SK-N-SH (cell line): ENCODE results near the gene BEX2. TPM values are rescaled to one million over a fixed set of nuclear protein-coding genes. Genes with fewer than 3 reads are reported as not detected.

ENCODE experiments used
- CTCF ChIA-PET: fragments of 300-600, 350-600 bp; formaldehyde crosslinking; extraction: SDS; loops from one replicate; lab custom pipeline; 2021; lab: Yijun Ruan, JAX
- POLR2A ChIA-PET: fragments of 350-600 bp; sonication (Branson Sonifier 250); formaldehyde crosslinking; extraction: SDS; loops from one replicate; lab custom pipeline; 2020; ENCODE audit warnings: antibody characterized with exemption, inconsistent platforms; lab: Yijun Ruan, JAX
- DNase-seq: peaks from one replicate; pipeline ENCODE4 v3.0.0; 2012
- H2AFZ ChIP-seq: fragments of 200-600 bp; sonication (generic); 2 replicates; pipeline ENCODE4 v1.8.1; 2016; ENCODE audit warnings: antibody characterized with exemption, mild to moderate bottlenecking, low read depth
- H3F3A ChIP-seq: fragments of 200-600 bp; sonication (generic); replicated peaks from 2 replicates; pipeline ENCODE3; 2016; ENCODE audit warnings: antibody characterized with exemption, mild to moderate bottlenecking; ENCODE audit not compliant: insufficient read depth
- H3K27ac ChIP-seq, 2 experiments: fragments of 200-500 bp in 1 of 2; fragments of 200-600 bp in 1 of 2; sonication (Bioruptor generic) in 1 of 2; sonication (generic), shearing (Covaris generic) in 1 of 2; 2 replicates each; pipeline versions ENCODE4 v1.5.1 to v1.6.1; 2014 to 2016; ENCODE audit warnings: low read depth in 2 of 2, inconsistent platforms in 1 of 2, low read length in 1 of 2, mild to moderate bottlenecking in 1 of 2, mixed read lengths in 1 of 2
- H3K27me3 ChIP-seq: fragments of 200-600 bp; sonication (generic), shearing (Covaris generic); 2 replicates; pipeline ENCODE4 v1.6.1; 2016; ENCODE audit warnings: mixed run types; ENCODE audit not compliant: insufficient read depth
- H3K36me3 ChIP-seq, 2 experiments: fragments of 200-500 bp in 1 of 2; fragments of 200-600 bp in 1 of 2; sonication (Bioruptor generic) in 1 of 2; sonication (generic) in 1 of 2; replicated peaks in 1 of 2; 2 replicates each; pipeline versions ENCODE3 to v1.5.1; 2014 to 2016; ENCODE audit warnings: low read length in 1 of 2, mild to moderate bottlenecking in 1 of 2; ENCODE audit not compliant: insufficient read depth in 2 of 2, control insufficient read depth in 1 of 2
- H3K4me1 ChIP-seq, 2 experiments: fragments of 200-500 bp in 1 of 2; fragments of 200-600 bp in 1 of 2; sonication (Bioruptor generic) in 1 of 2; sonication (generic), shearing (Covaris generic) in 1 of 2; 2 replicates each; pipeline versions ENCODE4 v1.5.1 to v1.6.1; 2014 to 2016; ENCODE audit warnings: low read depth in 1 of 2, low read length in 1 of 2, mixed run types in 1 of 2; ENCODE audit not compliant: insufficient read depth in 2 of 2, control insufficient read depth in 1 of 2
- H3K4me2 ChIP-seq: fragments of 200-600 bp; sonication (generic), shearing (Covaris generic); 2 replicates; pipeline ENCODE4 v1.6.1; 2017; ENCODE audit warnings: mixed run types
- H3K4me3 ChIP-seq, 2 experiments: fragments of 200-500 bp in 1 of 2; fragments of 200-600 bp in 1 of 2; sonication (Bioruptor generic) in 1 of 2; sonication (generic), shearing (Covaris generic) in 1 of 2; 2 replicates each; pipeline versions ENCODE4 v1.5.1 to v1.8.1; 2014 to 2016; ENCODE audit warnings: low read depth in 2 of 2, inconsistent platforms in 1 of 2, low read length in 1 of 2, mild to moderate bottlenecking in 1 of 2, mixed read lengths in 1 of 2, moderate library complexity in 1 of 2
- H3K79me2 ChIP-seq: fragments of 200-600 bp; sonication (generic); 2 replicates; pipeline ENCODE4 v1.8.1; 2017; ENCODE audit warnings: mild to moderate bottlenecking; ENCODE audit not compliant: insufficient read depth
- H3K9ac ChIP-seq: fragments of 200-600 bp; sonication (generic); 2 replicates; pipeline ENCODE4 v1.6.1; 2017; ENCODE audit warnings: mixed run types
- H3K9me2 ChIP-seq: fragments of 200-600 bp; sonication (generic); 2 replicates; pipeline ENCODE4 v1.6.1; 2017; ENCODE audit warnings: mixed run types
- H3K9me3 ChIP-seq: fragments of 200-600 bp; sonication (generic); 2 replicates; pipeline ENCODE4 v1.6.1; 2017; ENCODE audit warnings: mixed run types, mild to moderate bottlenecking, moderate library complexity
- H4K20me1 ChIP-seq: fragments of 200-600 bp; sonication (generic); 2 replicates; pipeline ENCODE4 v1.6.1; 2017; ENCODE audit warnings: mild to moderate bottlenecking, mixed run types; ENCODE audit not compliant: insufficient read depth
- ELF1 ChIP-seq: IDR thresholded peaks from 2 replicates; pipeline ENCODE4 v1.4.0; 2012
- EP300 ChIP-seq, 2 experiments: IDR thresholded peaks; 2 replicates each; pipeline versions ENCODE4 v1.4.0 to v1.6.1; 2012; ENCODE audit warnings: borderline replicate concordance in 1 of 2, low read depth in 1 of 2, low read length in 1 of 2
- EZH2phosphoT487 ChIP-seq: fragments of 200-600 bp; sonication (generic); IDR thresholded peaks from 2 replicates; pipeline ENCODE4 v1.6.1; 2017; ENCODE audit warnings: low read depth, mixed run types, mild to moderate bottlenecking, antibody characterized with exemption, moderate library complexity, borderline replicate concordance
- FOSL2 ChIP-seq: IDR thresholded peaks from 2 replicates; pipeline ENCODE4 v1.4.0; 2012; ENCODE audit warnings: low read depth, mild to moderate bottlenecking, moderate library complexity, borderline replicate concordance
- FOXJ3 ChIP-seq: sonication (generic); formaldehyde crosslinking; IDR thresholded peaks from 2 replicates; pipeline ENCODE4 v1.5.1; 2020; ENCODE audit warnings: mild to moderate bottlenecking, missing genetic modification reagents
- GABPA ChIP-seq: IDR thresholded peaks from 2 replicates; pipeline ENCODE4 v1.4.0; 2012; ENCODE audit warnings: low read depth, mild to moderate bottlenecking
- GATA2 ChIP-seq: sonication (generic); formaldehyde crosslinking; IDR thresholded peaks from 2 replicates; pipeline ENCODE4 v1.5.0; 2020; ENCODE audit warnings: mild to moderate bottlenecking, missing genetic modification reagents
- MAX ChIP-seq: IDR thresholded peaks from 2 replicates; pipeline ENCODE4 v1.4.0; 2012; ENCODE audit warnings: low read depth
- MEF2A ChIP-seq: IDR thresholded peaks from 2 replicates; pipeline ENCODE4 v1.4.0; 2012; ENCODE audit warnings: low read depth, borderline replicate concordance
- MXI1 ChIP-seq: IDR thresholded peaks from 2 replicates; pipeline ENCODE4 v1.6.1; 2012; ENCODE audit warnings: mild to moderate bottlenecking, low read depth, low read length, improper control_type of control experiment
- NFIC ChIP-seq: IDR thresholded peaks from 2 replicates; pipeline ENCODE4 v1.4.0; 2012; ENCODE audit warnings: borderline replicate concordance
- NRF1 ChIP-seq: IDR thresholded peaks from 2 replicates; pipeline ENCODE4 v1.6.1; 2012; ENCODE audit warnings: low read depth, mild to moderate bottlenecking, low read length
- PBX3 ChIP-seq: IDR thresholded peaks from 2 replicates; pipeline ENCODE4; 2012
- POLR2AphosphoS5 ChIP-seq: IDR thresholded peaks from 2 replicates; pipeline ENCODE4 v1.6.1; 2012; ENCODE audit warnings: low read depth, low read length
- RAD21 ChIP-seq: IDR thresholded peaks from 2 replicates; pipeline ENCODE4 v1.6.1; 2012; ENCODE audit warnings: mild to moderate bottlenecking, low read length
- RCOR1 ChIP-seq: fragments of 150-350 bp; IDR thresholded peaks from 2 replicates; pipeline ENCODE4 v1.6.1; 2017; ENCODE audit warnings: antibody characterized with exemption, low read length
- REST ChIP-seq: IDR thresholded peaks from 2 replicates; pipeline ENCODE4 v1.6.1; 2012; ENCODE audit warnings: mild to moderate bottlenecking, low read depth, low read length, moderate library complexity
- RXRA ChIP-seq: IDR thresholded peaks from 2 replicates; pipeline ENCODE4 v1.4.0; 2012; ENCODE audit warnings: low read depth, mild to moderate bottlenecking, borderline replicate concordance
- SIN3A ChIP-seq: IDR thresholded peaks from 2 replicates; pipeline ENCODE4 v1.6.1; 2012; ENCODE audit warnings: low read depth, mild to moderate bottlenecking, low read length, moderate library complexity, borderline replicate concordance
- TAF1 ChIP-seq: IDR thresholded peaks from 2 replicates; pipeline ENCODE4 v1.6.1; 2012; ENCODE audit warnings: low read depth, mild to moderate bottlenecking, low read length, moderate library complexity, borderline replicate concordance
- TCF12 ChIP-seq: IDR thresholded peaks from 2 replicates; pipeline ENCODE4 v1.4.0; 2012
- USF1 ChIP-seq: IDR thresholded peaks from 2 replicates; pipeline ENCODE4 v1.4.0; 2012; ENCODE audit warnings: low read depth, borderline replicate concordance
- USF2 ChIP-seq: fragments of 150-350 bp; IDR thresholded peaks from 2 replicates; pipeline ENCODE4 v1.6.1; 2017; ENCODE audit warnings: antibody characterized with exemption, low read length, low read depth, borderline replicate concordance
- YY1 ChIP-seq: IDR thresholded peaks from 2 replicates; pipeline ENCODE4 v1.4.0; 2012; ENCODE audit warnings: low read depth, mild to moderate bottlenecking
- WGBS: methylation state at CpG from one replicate; pipeline ENCODE4 v1.1.6; 2017; ENCODE audit warnings: low lambda C conversion rate; 5-methylcytosine and 5-hydroxymethylcytosine counted together
- polyA plus RNA-seq, 3 experiments: library from polyadenylated mRNA; depleted of rRNA; stranded (reverse); fragments of >200 nt; gene quantifications; 2 replicates each; pipeline ENCODE4 v1.2.3, GENCODE V29; 2012

The BEX2 gene
- polyA plus RNA-seq, 1 of the 3 experiments (the other 2 are of a cell fraction) = 36.9 TPM

GRCh38 chrX:103356130-103356798 lies 45.5 kb upstream of the BEX2 start, which contains the start of gene TCEAL9 (continued):
- TF ChIP-seq EZH2phosphoT487 = no peak
- TF ChIP-seq USF2 = no peak
- no peak for TF ChIP-seq NFIC
- no peak for TF ChIP-seq FOXJ3 (CRISPR knock-in tag)
- no peak for TF ChIP-seq RXRA
- no peak for TF ChIP-seq RCOR1
- TF ChIP-seq USF1 = peak; percentile 79
- no peak for TF ChIP-seq TCF12
- TF ChIP-seq ELF1 = no peak
- TF ChIP-seq NRF1 = no peak
- peak; percentile 81 for TF ChIP-seq POLR2AphosphoS5
- TF ChIP-seq MXI1 = 0 out of 2 replicates have a peak, but pooled peaks have one; percentile 5
- TF ChIP-seq PBX3 = no peak
- TF ChIP-seq GABPA = no peak
- TF ChIP-seq EP300 (IDR thresholded peaks at IDR 0.05; ENCODE audit: borderline replicate concordance in 1 of 2, low read depth in 1 of 2, low read length in 1 of 2) = no peak
- no peak for TF ChIP-seq FOSL2
- no peak for TF ChIP-seq YY1

- H4K20me1 ChIP-seq = no peaks in the 10 kb centered on the region
- no peaks in the 10 kb centered on the region for H3K79me2 ChIP-seq
- WGBS = 52% methylated on average over 29 of the region's 29 CpGs
- no peaks in the 10 kb centered on the region for H3F3A ChIP-seq
- H3K27ac ChIP-seq = no peak overlapping the region
- DNase-seq = no peak
- H3K27me3 ChIP-seq = no peaks in the 10 kb centered on the region
- H3K4me2 ChIP-seq = no peak overlapping the region
- ChIA-PET CTCF (no interaction called here), POLR2A (no interaction called here)
- no peak overlapping the region for H2AFZ ChIP-seq
- no peaks in the 10 kb centered on the region for H3K36me3 ChIP-seq
- no peaks in the 10 kb centered on the region for H3K9me2 ChIP-seq
- no peaks in the 10 kb centered on the region for H3K9me3 ChIP-seq
- no peak overlapping the region for H3K4me3 ChIP-seq
- H3K9ac ChIP-seq = no peak overlapping the region
- H3K4me1 ChIP-seq = no peaks in the 10 kb centered on the region
- TF ChIP-seq GATA2 (no peak), SIN3A (no peak), TCF12 (no peak), MAX (no peak), GABPA (no peak), RAD21 (no peak), TAF1 (no peak), RCOR1 (no peak), USF2 (no peak), REST (no peak), MEF2A (no peak), MXI1 (no peak)
Observed at GRCh38 chrX:103347682-103348397, 37.0 kb upstream of the BEX2 start.
